ENCODE results near the gene DCAF8.

DCAF8 gene

DNA sequence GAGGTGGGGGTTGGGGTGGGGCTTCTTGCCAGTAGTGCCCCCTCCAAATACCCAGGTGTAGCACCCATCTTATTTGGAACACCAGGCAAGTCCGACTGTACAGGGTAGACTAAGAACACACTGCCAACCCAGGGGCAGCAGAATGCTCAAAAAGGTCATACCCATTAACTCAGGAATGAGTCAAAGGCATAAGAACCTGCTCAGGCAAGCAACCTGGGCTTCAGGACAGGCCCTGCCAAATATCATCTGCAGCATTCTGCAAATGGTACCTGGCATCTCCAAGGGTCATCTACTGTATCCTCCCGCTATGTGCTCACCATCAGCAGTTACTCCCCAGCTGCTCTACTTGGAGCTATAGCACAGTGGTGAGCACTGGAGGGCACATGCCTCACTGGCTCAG lies 37.7 kb downstream of the DCAF8 start:
- DNase-seq: no peak

DNA sequence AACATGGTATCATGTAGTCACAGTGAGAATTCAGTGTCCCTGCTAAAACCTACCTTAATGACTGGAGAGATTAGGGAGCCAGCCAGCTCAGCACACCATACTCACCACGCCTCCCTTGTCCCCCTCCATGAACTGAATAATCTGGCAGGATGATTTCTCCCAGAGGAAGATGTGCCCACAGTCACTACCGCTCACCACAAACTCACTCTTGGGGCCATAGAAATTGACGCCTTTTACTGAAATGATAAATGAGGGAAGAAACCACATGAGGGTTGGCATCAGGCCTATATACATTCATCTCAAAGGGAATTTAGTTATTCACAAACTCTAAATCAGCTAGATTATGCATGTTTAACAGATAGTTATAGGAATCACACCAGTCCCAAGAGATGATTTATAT lies 39.8 kb downstream of the DCAF8 start:
- DNase-seq: no peak

DNA sequence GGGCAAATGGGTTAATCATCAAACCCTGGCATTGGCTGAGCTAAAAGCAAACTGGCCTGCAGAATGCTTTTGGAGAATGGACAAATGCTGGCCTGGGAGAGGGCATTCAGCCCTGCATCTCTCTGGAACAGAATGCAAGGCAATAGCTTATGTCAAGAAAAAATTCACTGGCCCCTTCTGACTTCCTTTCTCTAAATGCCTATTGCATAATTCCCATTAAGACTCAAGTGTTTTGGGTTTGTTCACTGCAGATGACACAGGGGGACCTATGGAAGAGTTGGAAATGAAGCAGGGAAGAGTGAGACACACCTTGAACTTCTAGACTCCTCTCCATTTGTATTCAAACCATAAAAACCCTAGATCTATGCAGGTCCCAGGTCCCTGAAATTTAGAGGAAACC lies 41.3 kb downstream of the DCAF8 start:
- DNase-seq: no peak

DNA sequence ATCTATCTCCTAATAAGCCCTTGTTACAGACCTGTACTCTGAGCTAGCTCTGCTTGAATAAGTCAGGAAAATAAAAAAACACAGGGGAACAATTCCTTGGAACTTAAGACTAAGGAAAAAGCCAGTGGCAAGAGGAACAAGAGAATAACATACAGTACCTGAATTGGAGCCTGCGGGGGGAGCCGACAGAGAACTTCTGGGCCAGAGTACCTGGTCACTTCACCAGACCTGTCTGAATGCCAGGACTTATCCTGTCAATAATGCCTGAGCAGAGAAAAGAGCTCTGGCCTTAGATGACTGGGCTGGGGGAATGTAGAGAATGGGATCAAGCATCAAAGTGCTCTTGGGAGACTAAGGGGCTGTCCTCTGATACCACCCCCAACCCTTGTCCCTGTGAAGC lies 42.0 kb downstream of the DCAF8 start:
- DNase-seq: no peak

DNA sequence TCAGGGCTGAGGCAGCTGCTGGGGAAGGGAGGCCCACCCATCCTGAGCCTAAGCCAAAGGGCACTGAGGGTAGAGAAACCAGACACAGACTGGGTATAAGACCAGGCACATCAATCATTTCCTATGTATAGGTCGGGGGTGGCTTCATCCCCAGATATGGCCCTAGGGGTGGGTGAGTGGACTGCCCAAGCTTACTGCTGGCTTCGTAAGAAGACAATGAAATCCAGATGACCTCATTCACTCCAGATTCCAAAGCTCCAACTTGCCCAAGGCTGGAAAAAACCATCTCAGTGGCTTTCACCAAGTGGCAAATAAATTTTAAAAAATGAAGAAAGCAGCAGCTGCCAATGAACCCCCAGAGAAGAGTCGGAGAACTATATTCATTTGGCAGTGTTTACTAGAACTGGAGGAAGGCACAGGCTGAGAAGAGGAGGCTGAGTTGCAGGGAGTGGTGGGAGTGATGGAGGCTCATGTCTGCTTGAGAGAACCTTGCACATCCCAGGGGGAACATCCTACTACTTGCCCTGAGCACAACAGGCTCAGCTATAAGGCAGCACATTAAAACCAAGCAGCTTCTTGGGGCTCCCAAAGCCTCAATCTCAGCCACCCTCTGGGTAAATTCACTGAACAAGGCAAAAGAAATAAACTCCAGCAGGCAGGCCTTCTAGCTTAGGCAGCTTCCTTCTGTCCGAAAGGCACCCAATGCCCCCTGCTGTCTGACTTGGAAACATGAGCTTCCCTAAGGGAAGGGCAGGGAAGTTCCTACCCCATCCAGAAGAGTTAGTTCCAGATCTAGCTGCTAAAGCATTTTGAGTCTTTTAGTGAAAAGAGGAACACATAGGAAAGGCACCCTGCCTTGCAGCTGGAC lies 43.1 kb downstream of the DCAF8 start:
- no peak for DNase-seq

DNA sequence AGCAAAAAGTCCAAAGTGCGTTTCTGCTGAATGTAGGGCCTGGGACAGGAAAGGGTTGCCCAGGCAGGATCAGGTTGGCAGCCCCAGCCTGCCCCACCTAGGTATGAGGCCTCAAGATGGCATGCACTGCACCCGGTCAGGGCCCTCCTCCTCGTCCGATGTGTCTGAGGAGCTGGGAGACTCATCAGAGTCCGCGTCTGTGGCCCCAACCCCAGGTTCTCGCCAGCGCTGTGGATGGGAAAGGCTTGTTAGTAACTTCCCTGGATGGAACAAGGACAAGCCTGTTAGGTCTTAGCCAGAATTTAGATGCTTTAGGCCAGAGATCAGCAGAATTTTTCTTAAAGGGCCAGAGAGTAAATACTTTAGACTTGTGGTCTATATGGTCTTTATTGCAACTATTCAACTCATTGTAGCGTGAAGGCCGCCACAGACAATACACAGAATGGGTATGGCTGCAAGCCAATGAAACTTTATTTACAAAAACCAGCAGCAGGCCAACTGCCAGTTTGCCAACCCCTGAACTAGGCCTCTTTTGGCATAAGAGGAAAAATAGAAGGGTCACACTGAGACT lies 44.8 kb downstream of the DCAF8 start:
- no peak for DNase-seq

DNA sequence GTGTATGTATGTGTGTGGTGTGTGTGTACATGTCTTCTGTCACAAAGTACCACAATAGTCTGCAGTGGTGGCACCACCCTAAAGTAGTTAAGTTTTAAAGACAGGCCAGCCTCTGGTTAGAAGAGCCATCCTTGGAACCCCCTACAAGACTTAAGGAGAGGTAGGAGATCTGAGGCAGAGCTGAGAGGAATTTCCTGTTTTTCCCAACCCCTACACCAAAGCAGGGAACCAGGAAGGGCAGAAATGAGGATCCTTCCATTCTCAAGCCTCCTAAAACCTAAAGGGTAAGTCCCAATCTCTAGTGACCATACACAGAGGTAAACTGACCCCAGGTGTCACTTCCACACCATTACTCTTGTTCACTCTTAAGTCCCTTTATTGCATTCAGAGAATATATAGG lies 46.0 kb downstream of the DCAF8 start:
- DNase-seq: no peak

DNA sequence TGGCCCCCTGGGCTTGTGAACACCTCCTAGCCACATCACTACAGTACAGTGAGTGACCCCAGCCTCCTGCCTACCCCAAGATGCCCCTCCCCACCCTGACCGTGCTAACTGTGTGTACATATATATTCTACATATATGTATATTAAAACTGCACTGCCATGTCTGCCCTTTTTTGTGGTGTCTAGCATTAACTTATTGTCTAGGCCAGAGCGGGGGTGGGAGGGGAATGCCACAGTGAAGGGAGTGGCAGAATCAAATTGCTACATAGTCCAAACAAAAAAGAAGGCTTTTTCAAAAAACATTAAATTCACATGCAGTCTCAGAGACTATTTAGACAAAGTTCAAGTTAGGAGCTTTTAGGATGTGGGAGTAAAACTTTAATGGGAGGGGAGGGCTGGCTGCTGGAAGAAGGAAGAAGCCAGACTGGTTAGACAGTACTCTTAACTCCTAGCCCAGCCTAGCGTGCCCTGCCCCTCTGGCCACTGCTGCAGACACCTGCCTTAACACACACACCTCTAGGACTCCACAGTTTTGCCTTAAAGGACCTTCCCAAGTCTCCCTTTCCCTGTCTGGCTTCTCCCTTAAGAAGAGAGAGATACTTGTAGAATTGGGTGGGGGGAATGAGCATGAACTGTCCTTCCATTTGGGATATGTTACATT lies 47.7 kb downstream of the DCAF8 start:
- no peak for DNase-seq

DNA sequence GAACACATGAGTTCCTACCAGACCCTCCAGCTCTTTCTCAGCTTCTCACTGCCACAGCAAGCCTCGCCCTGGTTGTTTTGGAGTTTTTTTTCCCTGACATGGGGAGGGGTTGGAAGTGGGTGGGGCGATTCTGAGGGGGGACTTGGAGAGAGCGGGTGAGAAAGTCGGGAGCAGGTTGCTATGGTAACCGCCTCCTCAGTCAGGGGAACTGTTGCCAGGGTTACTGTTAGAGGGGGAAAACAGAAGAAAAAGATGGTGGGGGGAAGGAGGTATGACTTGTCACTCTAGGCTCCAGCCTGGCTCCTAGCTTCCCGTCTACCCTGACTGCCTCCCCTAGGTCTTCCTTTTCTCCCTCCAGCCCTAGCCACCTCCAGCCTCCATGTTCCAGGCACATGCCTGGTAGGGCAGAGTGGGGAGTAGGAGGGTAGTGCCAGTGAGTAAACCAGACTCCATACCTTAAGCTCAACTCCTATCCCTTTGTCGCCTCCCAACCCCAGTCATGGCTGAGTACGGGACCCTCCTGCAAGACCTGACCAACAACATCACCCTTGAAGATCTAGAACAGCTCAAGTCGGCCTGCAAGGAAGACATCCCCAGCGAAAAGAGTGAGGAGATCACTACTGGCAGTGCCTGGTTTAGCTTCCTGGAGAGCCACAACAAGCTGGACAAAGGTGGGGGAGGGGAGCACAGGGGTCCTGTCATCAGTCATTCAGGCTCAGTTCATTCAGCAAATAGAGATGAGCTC lies 51.1 kb downstream of the DCAF8 start:
- DNase-seq: no peak

DNA sequence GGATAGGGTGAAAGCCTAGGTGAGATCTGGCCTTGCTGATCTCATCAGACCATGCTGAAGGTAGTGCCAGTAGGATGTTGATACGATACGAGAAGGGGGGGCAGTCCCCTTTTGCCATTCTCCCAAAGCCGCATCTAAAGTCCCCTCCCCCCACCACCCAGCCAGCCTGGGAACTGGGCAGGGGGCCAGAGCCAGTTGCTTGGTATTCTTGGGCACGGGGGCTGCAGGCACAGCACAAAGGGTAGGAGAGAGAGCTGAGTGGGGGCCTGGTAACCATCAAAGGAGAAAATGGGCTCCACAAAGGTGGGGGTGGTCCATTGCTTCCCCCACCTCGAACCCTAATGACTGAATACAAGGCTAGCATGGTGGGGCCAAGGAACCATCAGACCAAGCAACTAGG lies 51.8 kb downstream of the DCAF8 start:
- no peak for DNase-seq

DNA sequence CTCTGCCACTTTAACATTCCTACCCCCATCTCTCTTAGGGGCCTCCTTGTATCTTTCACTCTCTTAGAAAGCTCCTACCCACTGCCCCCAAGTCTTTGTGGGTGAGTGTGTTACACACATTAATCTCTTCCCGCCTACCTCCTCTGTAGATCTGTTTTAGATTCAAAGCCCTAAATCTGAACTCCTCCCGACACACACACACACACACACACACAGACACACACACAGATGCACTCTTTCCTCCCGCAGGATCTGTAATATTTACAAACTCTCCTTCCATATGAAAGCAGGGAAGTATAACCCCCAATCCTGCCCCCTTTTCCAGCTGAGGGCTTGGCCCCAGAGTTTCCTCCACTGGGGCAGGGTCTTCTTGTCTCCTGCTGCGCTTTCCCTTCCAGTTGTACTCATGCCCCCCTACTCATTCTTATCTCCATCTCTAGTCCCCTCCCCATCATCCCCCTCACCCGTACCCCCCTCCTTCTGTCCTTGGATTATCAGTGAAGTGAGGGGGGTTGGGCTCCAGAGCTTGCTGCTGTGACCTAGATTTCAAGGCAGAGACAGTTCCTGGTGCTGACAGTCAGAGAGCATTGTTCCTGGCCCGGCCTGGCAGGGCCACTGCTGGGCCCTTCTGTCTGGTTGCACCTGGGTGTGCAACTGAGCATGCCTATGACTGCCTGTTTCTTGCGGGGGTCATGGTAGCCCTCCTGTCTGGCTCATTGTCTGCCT lies 52.9 kb downstream of the DCAF8 start:
- DNase-seq: no peak

DNA sequence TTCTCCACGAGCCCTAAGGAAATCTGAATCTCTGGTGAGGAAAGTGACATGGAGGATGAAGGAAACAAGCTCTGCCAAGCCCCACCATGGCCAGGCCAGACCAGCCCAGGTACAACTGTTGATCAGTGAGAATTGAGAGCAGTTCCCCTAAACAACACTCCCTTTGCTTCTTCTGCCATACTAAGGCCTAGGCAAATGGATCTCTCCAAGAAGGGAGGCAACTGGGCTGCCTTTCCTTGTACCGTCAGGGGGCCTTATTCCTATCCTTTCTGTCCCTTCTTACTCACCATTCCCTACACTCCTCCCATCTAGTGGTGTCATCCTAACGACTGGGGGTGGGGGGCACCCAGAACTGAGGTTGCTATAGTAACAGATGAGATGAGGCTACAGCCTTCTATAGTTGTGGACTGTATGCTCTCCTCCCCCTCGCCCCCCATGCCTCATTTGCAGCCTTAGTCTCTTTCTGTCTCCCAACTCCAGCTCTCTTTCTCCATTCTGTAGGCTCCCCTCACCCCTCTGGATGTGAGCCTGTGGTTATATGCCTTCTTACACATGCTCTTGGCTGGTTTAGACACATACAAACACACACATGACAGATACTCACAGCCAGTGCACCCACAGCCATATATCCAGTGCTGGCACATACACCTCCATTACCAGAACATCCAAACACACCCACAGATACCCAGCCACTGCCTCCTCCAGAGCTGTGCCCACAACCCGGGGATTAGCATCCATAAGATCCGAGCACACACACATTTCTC lies 53.6 kb downstream of the DCAF8 start:
- DNase-seq: no peak

DNA sequence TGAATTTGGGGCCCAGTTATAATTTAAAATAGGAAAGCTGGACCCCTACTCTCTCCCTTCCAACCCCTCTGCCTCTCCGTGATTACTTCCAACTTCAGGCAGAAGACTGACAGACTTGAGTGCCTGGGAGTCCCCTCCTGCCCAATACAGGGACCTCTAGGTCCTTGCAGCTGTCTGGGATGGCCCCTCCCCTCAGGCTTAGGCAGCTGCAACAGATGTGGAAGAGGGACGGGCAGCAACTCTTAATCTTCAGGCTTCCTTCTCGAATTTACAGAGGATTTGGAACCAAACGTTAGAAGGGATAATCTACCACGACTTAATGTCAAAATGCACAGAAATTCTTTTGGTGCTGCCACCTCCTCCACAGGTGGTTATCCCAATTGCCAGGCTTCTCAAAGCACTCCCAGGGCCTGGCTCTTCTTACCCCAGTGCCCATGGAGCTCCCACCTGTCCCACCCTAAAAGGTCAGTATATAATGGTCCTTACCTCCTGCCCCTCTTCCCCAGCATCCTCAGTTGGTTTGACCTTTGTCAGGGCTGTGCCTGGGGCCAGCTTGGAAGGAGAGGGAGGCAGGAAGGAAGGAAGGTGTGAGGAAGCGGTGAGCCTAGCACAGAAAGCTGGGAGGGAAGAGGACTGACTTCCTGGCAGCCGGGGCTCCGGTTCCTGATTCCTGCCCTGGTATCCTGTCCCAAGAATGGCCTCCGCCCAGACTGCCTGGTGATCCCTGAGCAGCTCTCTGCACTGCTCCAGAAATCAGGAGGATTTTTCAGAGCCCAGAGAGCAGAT lies 54.4 kb downstream of the DCAF8 start:
- no peak for DNase-seq

DNA sequence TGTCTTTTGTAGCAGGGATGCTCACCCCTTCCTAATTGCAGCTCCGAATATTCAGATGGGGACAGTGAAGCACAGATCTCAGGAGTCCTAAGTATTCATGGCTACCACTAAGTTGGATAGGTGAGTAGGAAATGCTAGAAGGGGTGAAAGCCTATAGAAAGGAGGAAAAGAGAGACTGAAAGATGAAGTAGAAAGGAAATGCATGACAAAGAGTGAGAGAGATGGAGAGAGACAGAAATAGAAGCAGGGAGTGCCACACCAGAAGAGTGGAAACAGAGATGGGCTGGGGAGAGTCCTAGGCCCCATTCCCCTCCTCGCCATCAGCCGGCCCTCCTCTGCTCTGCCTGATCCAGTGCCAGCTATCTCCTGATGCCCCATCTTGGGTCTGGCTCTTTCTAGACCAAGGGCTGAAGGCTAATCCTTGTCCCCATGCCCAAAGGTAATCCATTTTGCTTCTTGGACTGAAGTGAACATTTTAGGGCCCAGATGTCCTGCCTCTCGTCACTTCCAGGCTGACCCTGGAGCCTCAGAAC lies 55.2 kb downstream of the DCAF8 start:
- DNase-seq: no peak

DNA sequence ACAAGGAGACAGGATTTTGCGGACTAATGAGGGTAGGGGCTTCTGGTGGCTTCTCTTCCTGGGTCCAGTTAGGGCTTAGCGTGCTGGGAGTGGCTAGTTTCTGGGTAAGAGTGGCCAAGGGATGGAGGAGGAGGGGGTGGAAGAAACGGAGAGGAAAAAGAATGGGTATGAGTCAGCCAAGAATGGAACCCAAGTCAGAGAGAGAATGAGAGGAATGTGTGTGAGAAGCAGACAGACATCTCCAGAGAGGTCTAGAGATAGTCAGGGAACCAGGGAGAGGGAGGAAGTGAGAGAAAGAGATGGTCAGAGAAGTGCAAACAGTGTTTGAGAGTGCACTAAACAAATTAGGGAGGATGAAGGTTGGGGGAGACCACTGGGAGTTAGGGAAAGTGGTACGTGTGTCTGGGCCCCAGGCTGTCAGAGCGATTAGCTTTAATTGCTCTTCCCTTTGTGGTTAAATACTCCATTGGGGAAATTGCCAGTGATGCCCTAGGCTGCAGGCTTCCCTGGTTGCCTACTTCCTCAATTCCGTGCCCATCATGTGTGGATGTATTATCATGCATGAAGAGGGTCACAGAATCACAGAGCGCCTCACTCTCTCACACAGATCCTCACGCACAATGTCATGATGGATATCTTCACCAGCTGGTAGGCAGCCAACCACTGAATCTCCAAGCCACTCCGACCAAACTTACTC lies 55.8 kb downstream of the DCAF8 start:
- no peak for DNase-seq

DNA sequence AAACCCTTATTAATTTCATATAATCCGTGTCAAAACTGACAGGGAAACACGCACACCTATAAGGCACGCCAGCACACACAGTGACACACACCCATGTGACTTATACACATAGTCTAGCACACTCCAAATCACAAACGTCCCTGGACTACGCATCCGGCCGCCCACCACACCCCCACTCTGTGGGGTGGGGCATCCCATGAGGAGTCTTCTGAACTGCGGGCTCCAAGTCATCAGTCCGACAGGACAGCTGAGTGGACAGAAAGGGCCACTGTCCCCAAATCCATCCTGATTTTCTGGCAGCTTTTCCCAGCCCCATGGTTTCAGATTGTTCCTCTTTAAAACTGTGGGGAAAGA lies 56.3 kb downstream of the DCAF8 start:
- no peak for DNase-seq

DNA sequence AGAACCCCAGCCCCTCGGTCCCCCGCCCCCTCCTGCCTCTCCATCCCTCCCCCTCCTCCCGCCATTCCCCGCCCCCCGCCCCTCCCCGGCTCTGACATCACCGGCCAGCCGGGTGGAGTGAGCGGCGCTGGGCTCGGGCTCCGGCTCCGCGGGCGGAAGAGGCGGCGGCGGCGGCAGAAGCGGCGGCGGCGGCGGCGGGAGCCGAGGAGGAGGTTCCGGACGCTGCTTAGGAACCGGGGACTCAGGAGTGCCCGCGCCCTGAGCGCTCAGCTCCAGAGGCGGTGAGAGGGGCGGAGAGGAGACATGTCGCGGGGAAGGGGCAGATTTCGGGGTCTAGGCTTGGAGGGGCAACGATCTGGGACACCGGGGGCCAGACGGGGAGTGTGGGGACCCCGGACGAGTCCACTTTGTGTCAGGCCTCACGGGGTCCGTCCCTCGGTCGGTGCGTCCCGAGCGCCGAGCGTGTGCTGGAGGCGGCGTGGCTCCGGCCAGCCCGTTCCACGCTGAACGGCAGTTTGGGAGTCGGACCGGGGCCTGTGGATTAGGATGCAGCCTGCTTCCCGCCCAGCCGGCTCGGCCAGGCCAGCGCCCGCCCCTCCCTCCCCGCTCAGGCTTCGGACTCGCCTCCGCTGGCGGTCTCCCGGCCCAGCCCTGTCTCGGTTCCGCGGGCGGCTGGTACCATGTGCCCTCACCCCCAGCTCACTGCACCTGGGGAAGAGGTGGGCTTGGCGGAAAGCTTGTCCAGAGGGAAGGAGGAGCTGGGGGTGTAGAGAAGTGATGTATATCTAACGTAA lies 56.9 kb downstream of the DCAF8 start, which contains the start of gene PEA15:
TSS of gene PEA15 (plus strand) at position 143 of the 794 bp plus-strand sequence. CDS start 6,161 bp downstream, outside the sequence.
- peak; percentile 63 for DNase-seq

DNA sequence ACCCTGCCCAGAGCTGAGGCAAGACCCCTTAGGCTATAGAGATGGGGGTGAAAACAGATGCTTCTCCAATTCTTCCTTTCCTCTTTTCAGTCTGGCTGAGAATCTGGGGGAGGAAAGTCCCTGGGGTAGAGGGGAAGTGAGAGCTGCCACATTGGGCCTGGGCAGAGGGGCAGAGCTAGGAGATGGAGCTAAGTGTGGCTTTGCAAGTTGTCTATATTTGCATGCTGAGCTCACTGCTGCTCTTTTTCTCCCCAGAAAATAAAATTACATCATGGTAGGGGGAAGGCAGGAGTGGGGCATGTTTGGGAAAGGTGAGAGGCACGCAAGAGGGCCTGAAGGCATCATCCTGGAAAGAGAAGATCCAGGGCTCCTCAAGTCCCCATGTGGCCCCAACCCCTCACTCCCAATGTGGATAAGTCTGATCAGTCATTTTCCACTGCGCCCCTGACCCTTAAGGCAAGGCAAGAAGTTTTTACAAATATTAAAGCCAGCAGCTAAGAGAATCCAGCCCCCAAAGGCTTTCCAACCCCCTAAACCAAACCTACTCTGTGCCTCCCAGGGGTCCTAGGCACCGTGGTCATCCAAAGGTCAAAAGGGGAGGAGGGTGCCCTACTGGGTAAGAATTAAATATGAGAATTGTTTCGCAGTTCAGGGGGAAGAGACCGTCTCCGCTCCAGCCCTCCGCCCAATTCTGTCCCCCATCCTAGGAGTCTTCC lies 57.7 kb downstream of the DCAF8 start:
- DNase-seq: no peak

DNA sequence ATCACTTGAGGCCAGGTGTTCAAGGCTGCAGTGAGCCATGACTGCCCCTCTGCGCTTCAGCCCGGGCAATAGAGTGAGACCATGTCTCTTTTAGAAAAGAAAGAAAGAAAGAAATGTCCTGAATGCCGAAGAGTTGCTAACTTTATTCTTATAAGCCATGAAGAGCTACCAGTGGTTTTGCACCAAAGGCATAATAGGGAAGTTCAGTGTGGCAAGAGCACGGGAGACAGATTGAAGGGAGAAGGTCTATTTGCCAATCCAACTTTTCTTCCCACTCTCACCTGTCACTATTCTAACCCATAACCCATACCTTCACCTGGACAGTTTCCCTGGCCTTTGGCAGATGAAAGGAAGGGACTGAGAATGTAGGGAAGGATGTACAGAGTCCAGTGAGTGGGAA lies 61.6 kb downstream of the DCAF8 start:
- no peak for DNase-seq
